A549 (cell line): Measurements from ENCODE around the gene DOCK1.

Experiments used
- CTCF ChIP-seq: fragments of >200 bp; sonication (Bioruptor Twin); formaldehyde crosslinking; IDR thresholded peaks from 3 replicates; pipeline ENCODE4 v1.5.1; 2016
- ESRRA ChIP-seq: fragments of 150-350 bp; IDR thresholded peaks from 2 replicates; pipeline ENCODE4 v1.6.1; 2014; ENCODE audit warnings: mild to moderate bottlenecking, low read length, borderline replicate concordance
- HES2 ChIP-seq: fragments of >200 bp; sonication (Bioruptor Twin); formaldehyde crosslinking; IDR thresholded peaks from 2 replicates; pipeline ENCODE4 v1.6.1; 2016
- HOXB5 ChIP-seq: fragments of 250-450 bp; sonication (Bioruptor Pico); IDR thresholded peaks from 2 replicates; pipeline ENCODE4 v1.5.0; 2020; ENCODE audit warnings: mild to moderate bottlenecking, moderate library complexity
- NR3C1 ChIP-seq: fragments of >200 bp; sonication (Bioruptor Twin); formaldehyde crosslinking; IDR thresholded peaks from 3 replicates; pipeline ENCODE4 v1.6.1; 2017
- POLR2A ChIP-seq: IDR thresholded peaks from 2 replicates; pipeline ENCODE4 v1.6.1; 2012; ENCODE audit warnings: mild to moderate bottlenecking, low read length
- REST ChIP-seq: fragments of 200-600 bp; sonication (generic); IDR thresholded peaks from 2 replicates; pipeline ENCODE4 v1.6.1; 2016; ENCODE audit warnings: antibody characterized with exemption, mild to moderate bottlenecking, moderate library complexity
- SMC3 ChIP-seq: fragments of >200 bp; sonication (Bioruptor Twin); formaldehyde crosslinking; IDR thresholded peaks from 3 replicates; pipeline ENCODE4 v1.6.1; 2018; ENCODE audit warnings: inconsistent platforms
- TP53 ChIP-seq: fragments of 250-450 bp; sonication (Bioruptor Pico); IDR thresholded peaks from 2 replicates; pipeline ENCODE4 v1.5.0; 2021; ENCODE audit warnings: mild to moderate bottlenecking, moderate library complexity
- ZFP36 ChIP-seq: fragments of 450-650 bp; IDR thresholded peaks from 2 replicates; pipeline ENCODE4 v1.6.1; 2014; ENCODE audit warnings: borderline replicate concordance; ENCODE audit not compliant: partially characterized antibody

- TF ChIP-seq HOXB5 (CRISPR knock-in tag) (no peak), CTCF (no peak), NR3C1 (no peak), POLR2A (no peak), ESRRA (no peak), REST (no peak), SMC3 (no peak), TP53 (no peak), HES2 (no peak), ZFP36 (no peak)
Measured at GRCh38 chr10:127145173-127145572, 239.9 kb downstream of the DOCK1 start.
